Trophoblast cell (in vitro differentiated cells and primary cell): Measurements from ENCODE around the gene SEMA3G.

Source experiments
- DNase-seq, 2 donors: peaks; one replicate each; pipeline ENCODE4 v3.0.0-alpha.2; 2016
- H2AFZ ChIP-seq: 2 replicates; pipeline ENCODE4 v1.6.1; 2013; ENCODE audit warnings: low read length, moderate library complexity, mild to moderate bottlenecking; ENCODE audit not compliant: insufficient read depth, poor library complexity
- H2AK5ac ChIP-seq: 2 replicates; pipeline ENCODE4 v1.6.1; 2013; ENCODE audit warnings: mild to moderate bottlenecking, low read length
- H2BK120ac ChIP-seq: 2 replicates; pipeline ENCODE4 v1.6.1; 2013; ENCODE audit warnings: low read length, mild to moderate bottlenecking, moderate library complexity; ENCODE audit not compliant: insufficient read depth, poor library complexity
- H2BK12ac ChIP-seq: 2 replicates; pipeline ENCODE4 v1.6.1; 2013; ENCODE audit warnings: mild to moderate bottlenecking, low read length, moderate library complexity
- H2BK5ac ChIP-seq: 2 replicates; pipeline ENCODE4 v1.6.1; 2013; ENCODE audit warnings: low read length, low read depth, moderate library complexity, mild to moderate bottlenecking; ENCODE audit not compliant: poor library complexity
- H3K14ac ChIP-seq: 2 replicates; pipeline ENCODE4 v1.6.1; 2013; ENCODE audit warnings: mild to moderate bottlenecking, low read length
- H3K18ac ChIP-seq: 2 replicates; pipeline ENCODE4 v1.6.1; 2013; ENCODE audit warnings: mild to moderate bottlenecking, low read length
- H3K23ac ChIP-seq: 2 replicates; pipeline ENCODE4 v1.6.1; 2013; ENCODE audit warnings: low read length
- H3K27ac ChIP-seq: 2 replicates; pipeline ENCODE4 v1.5.1; 2013; ENCODE audit warnings: low read depth, mild to moderate bottlenecking, inconsistent platforms, low read length, moderate library complexity
- H3K27me3 ChIP-seq: 2 replicates; pipeline ENCODE4 v1.6.1; 2013; ENCODE audit warnings: inconsistent platforms, mild to moderate bottlenecking, low read length, moderate library complexity; ENCODE audit not compliant: insufficient read depth
- H3K36me3 ChIP-seq, 2 experiments: 1 replicate in 1 of 2; 2 replicates in 1 of 2; pipeline ENCODE4 v1.6.1; 2013; ENCODE audit warnings: low read length in 2 of 2, mild to moderate bottlenecking in 2 of 2, moderate library complexity in 1 of 2; ENCODE audit not compliant: insufficient read depth in 2 of 2, control insufficient read depth in 1 of 2
- H3K4ac ChIP-seq: 2 replicates; pipeline ENCODE4 v1.6.1; 2013; ENCODE audit warnings: low read depth, mild to moderate bottlenecking, low read length, moderate library complexity
- H3K4me1 ChIP-seq, 2 experiments: 1 replicate in 1 of 2; 2 replicates in 1 of 2; pipeline ENCODE4 v1.6.1; 2013; ENCODE audit warnings: low read length in 2 of 2, mild to moderate bottlenecking in 2 of 2, moderate library complexity in 1 of 2; ENCODE audit not compliant: insufficient read depth in 2 of 2, control insufficient read depth in 1 of 2
- H3K4me2 ChIP-seq: 2 replicates; pipeline ENCODE4 v1.6.1; 2013; ENCODE audit warnings: inconsistent platforms, mild to moderate bottlenecking, low read length, moderate library complexity
- H3K4me3 ChIP-seq: 2 replicates; pipeline ENCODE4 v1.5.1; 2013; ENCODE audit warnings: mild to moderate bottlenecking, low read depth, low read length, inconsistent platforms
- H3K79me1 ChIP-seq: one replicate; pipeline ENCODE4 v1.6.1; 2013; ENCODE audit warnings: low read length
- H3K79me2 ChIP-seq: 2 replicates; pipeline ENCODE4 v1.6.1; 2013; ENCODE audit warnings: low read length, mild to moderate bottlenecking; ENCODE audit not compliant: control insufficient read depth, insufficient read depth, poor library complexity
- H3K9ac ChIP-seq: 2 replicates; pipeline ENCODE4 v1.6.1; 2013; ENCODE audit warnings: mild to moderate bottlenecking, low read length
- H3K9me3 ChIP-seq: 2 replicates; pipeline ENCODE4 v1.6.1; 2013; ENCODE audit warnings: low read depth, mild to moderate bottlenecking, control low read depth, inconsistent platforms, low read length; ENCODE audit not compliant: insufficient read depth
- H4K12ac ChIP-seq: 2 replicates; pipeline ENCODE4 v1.6.1; 2013; ENCODE audit warnings: low read depth, mild to moderate bottlenecking, low read length, moderate library complexity
- H4K8ac ChIP-seq: 2 replicates; pipeline ENCODE4 v1.6.1; 2013; ENCODE audit warnings: low read depth, mild to moderate bottlenecking, low read length, moderate library complexity
- H4K91ac ChIP-seq: one replicate; pipeline ENCODE4 v1.6.1; 2013; ENCODE audit warnings: low read depth, mild to moderate bottlenecking, low read length, moderate library complexity
- WGBS: extraction: QIAGEN DNeasy Blood & Tissue Kit; methylation state at CpG from one replicate; pipeline ENCODE4 v1.1.7; 2013; ENCODE audit warnings: missing lambda C conversion rate; ENCODE audit not compliant: insufficient read length, insufficient coverage; ENCODE audit errors: extremely low coverage; 5-methylcytosine and 5-hydroxymethylcytosine counted together

SEMA3G gene

DNA sequence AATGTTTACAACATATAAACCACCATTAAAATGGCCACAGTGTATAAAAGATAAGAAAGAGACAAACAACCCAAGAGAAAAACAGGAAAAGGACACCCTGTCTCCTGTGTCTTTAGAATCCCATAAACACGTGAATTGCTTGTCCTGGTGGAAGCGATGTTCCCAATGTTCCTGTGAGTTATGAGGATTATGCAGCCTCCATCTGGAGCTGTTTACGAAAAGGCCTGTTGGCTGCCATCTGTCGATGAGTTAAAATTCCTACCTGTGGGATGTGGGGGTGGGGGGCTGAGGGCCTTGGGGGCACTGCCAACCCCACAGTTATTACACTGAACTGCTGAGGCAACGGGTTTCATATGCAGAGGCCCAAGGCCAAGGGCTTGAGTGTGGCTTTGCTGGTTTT, 24.1 kb upstream of the SEMA3G start:
- Histone ChIP-seq H4K12ac (no peak overlapping the region), H3K18ac (no peak overlapping the region), H2BK120ac (no peak overlapping the region), H4K91ac (no peak overlapping the region), H3K79me1 (no peaks in the 10 kb centered on the region), H3K4me2 (no peak overlapping the region), H3K27ac (no peak overlapping the region), H2BK5ac (no peak overlapping the region), H3K23ac (no peak overlapping the region), H3K79me2 (no peaks in the 10 kb centered on the region), H4K8ac (no peak overlapping the region), H3K36me3 (peaks cover 56 to 59% of the 10 kb centered on the region in 2 experiments), H3K14ac (no peak overlapping the region), H2BK12ac (no peak overlapping the region), H2AFZ (no peak overlapping the region), H3K27me3 (no peaks in the 10 kb centered on the region), H3K4me3 (no peak overlapping the region), H3K4me1 (no peaks in the 10 kb centered on the region), H2AK5ac (no peak overlapping the region), H3K4ac (no peak overlapping the region), H3K9ac (no peak overlapping the region), H3K9me3 (no peaks in the 10 kb centered on the region)
- no CpG with 5 or more reads among the region's 5 CpGs for WGBS
- DNase-seq, result no peak

DNA sequence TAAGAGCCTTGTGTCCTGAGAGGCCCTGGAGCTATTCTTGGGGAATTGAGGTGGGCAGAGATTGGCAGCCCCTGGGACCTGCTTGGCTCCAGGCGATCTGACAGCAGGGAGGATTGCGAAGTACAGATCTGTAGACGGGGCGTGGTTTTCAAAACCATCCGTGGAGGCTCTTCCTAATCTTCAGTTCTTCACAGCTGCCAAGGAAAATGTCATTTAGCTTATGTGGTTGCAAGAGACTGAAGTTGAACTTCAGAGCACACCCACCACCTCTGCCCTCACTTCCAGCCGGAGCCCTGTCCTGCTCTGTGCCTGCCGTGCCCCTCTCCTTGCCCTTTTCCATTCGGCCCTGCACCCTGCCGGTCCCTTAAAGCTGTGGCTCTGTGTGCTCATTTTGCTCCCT, 23.4 kb upstream of the SEMA3G start:
- Histone ChIP-seq H3K4ac (no peak overlapping the region), H2BK5ac (no peak overlapping the region), H3K4me1 (no peaks in the 10 kb centered on the region), H3K9me3 (no peaks in the 10 kb centered on the region), H3K27me3 (no peaks in the 10 kb centered on the region), H3K18ac (no peak overlapping the region), H2AK5ac (no peak overlapping the region), H3K79me1 (no peaks in the 10 kb centered on the region), H2BK120ac (no peak overlapping the region), H4K8ac (no peak overlapping the region), H3K79me2 (no peaks in the 10 kb centered on the region), H3K36me3 (peaks cover 52 to 53% of the 10 kb centered on the region in 2 experiments), H2AFZ (no peak overlapping the region), H3K9ac (no peak overlapping the region), H3K4me2 (no peak overlapping the region), H4K12ac (no peak overlapping the region), H4K91ac (no peak overlapping the region), H3K23ac (no peak overlapping the region), H2BK12ac (no peak overlapping the region), H3K14ac (no peak overlapping the region), H3K4me3 (no peak overlapping the region), H3K27ac (no peak overlapping the region)
- no CpG with 5 or more reads among the region's 9 CpGs for WGBS
- DNase-seq, result no peak

DNA sequence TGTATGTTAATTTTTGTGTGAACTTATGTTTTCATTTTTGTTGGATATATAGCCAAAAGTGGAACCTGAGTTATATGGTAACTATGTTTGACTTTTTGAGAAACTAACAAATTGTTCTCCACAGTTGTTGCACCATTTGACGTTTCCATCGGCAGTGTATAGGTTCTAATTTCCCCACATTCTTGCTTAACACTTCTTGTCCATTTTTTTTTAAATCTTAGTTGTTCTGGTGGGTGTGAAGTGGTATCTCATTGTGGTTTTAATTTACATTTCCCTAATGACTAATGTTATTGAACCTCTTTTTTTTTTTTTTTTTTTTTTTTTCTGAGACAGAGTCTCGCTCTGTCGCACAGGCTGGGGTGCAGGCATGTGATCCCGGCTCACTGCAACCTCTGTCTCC, 18.5 kb upstream of the SEMA3G start:
- H3K14ac ChIP-seq, result no peak overlapping the region
- H3K4me3 ChIP-seq, result no peak overlapping the region
- H3K27me3 ChIP-seq, result no peaks in the 10 kb centered on the region
- no peak overlapping the region for H3K23ac ChIP-seq
- no peak for DNase-seq
- no peak overlapping the region for H4K8ac ChIP-seq
- no peak overlapping the region for H2AFZ ChIP-seq
- no peaks in the 10 kb centered on the region for H3K9me3 ChIP-seq
- no peak overlapping the region for H2AK5ac ChIP-seq
- H4K91ac ChIP-seq, result no peak overlapping the region
- H2BK5ac ChIP-seq, result no peak overlapping the region
- H3K27ac ChIP-seq, result no peak overlapping the region
- no peak overlapping the region for H3K4ac ChIP-seq
- no peaks in the 10 kb centered on the region for H3K79me2 ChIP-seq
- no peak overlapping the region for H4K12ac ChIP-seq
- H3K4me1 ChIP-seq, result no peaks in the 10 kb centered on the region
- no peak overlapping the region for H2BK120ac ChIP-seq
- no peak overlapping the region for H3K18ac ChIP-seq
- no CpG with 5 or more reads among the region's 5 CpGs for WGBS
- H2BK12ac ChIP-seq, result no peak overlapping the region
- peaks cover 43 to 48% of the 10 kb centered on the region in 2 experiments for H3K36me3 ChIP-seq
- H3K4me2 ChIP-seq, result no peak overlapping the region
- no peak overlapping the region for H3K9ac ChIP-seq
- no peaks in the 10 kb centered on the region for H3K79me1 ChIP-seq

DNA sequence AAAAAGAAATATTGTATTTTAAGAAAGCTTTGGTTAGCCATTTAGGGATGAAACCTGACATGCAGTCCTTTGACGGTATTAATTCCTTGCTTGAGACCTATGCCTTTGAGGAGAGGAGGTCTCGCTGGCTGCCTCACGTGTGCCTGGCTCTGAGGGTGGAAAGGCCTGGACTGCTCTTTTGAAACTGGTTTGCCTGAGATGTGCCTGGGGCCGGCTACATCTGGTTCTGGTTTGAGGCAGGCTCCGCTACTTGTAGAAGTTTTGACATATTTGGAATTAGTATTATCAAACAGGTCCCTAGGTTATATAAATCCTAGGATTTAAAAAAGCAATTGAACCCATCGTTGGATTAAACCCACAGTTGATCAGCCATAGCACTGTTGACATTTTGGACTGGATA, 17.0 kb upstream of the SEMA3G start:
- no peak overlapping the region for H2BK5ac ChIP-seq
- no peak overlapping the region for H4K8ac ChIP-seq
- no peak overlapping the region for H3K4me2 ChIP-seq
- H3K79me2 ChIP-seq, result no peaks in the 10 kb centered on the region
- H3K27me3 ChIP-seq, result no peaks in the 10 kb centered on the region
- H3K18ac ChIP-seq, result no peak overlapping the region
- H3K23ac ChIP-seq, result no peak overlapping the region
- H2BK120ac ChIP-seq, result no peak overlapping the region
- no peak overlapping the region for H2AFZ ChIP-seq
- no peak overlapping the region for H3K4me3 ChIP-seq
- H2BK12ac ChIP-seq, result no peak overlapping the region
- no peak overlapping the region for H3K9ac ChIP-seq
- H3K79me1 ChIP-seq, result no peaks in the 10 kb centered on the region
- no peak for DNase-seq
- H3K4ac ChIP-seq, result no peak overlapping the region
- no peak overlapping the region for H4K12ac ChIP-seq
- no peak overlapping the region for H3K14ac ChIP-seq
- H3K27ac ChIP-seq, result no peak overlapping the region
- H3K36me3 ChIP-seq, result peaks cover 45 to 48% of the 10 kb centered on the region in 2 experiments
- no peaks in the 10 kb centered on the region for H3K9me3 ChIP-seq
- no CpG with 5 or more reads among the region's 6 CpGs for WGBS
- H2AK5ac ChIP-seq, result no peak overlapping the region
- H3K4me1 ChIP-seq, result peaks cover 4 to 5% of the 10 kb centered on the region in 2 experiments
- H4K91ac ChIP-seq, result no peak overlapping the region
